NT2/D1 (cell line): ENCODE results near the gene VEZT.

ENCODE experiments used
- SUZ12 ChIP-seq: IDR thresholded peaks from 2 replicates; pipeline ENCODE4 v1.6.1; 2011; ENCODE audit not compliant: insufficient read length, insufficient read depth; ENCODE audit errors: extremely low read depth
- YY1 ChIP-seq: IDR thresholded peaks from 2 replicates; pipeline ENCODE4 v1.6.1; 2011; ENCODE audit not compliant: insufficient read length, insufficient read depth
- ZNF274 ChIP-seq: IDR thresholded peaks from 2 replicates; pipeline ENCODE4 v1.6.1; 2011; ENCODE audit warnings: mild to moderate bottlenecking, low read depth, low read length

- TF ChIP-seq ZNF274 (no peak), YY1 (no peak), SUZ12 (no peak)
Measured at GRCh38 chr12:95257541-95257940, 39.9 kb downstream of the VEZT start.
